CD4-positive, alpha-beta T cell (primary cell): ENCODE results near the gene CHIC2. TPM values are rescaled to one million over a fixed set of nuclear protein-coding genes. Genes with fewer than 3 reads are reported as not detected.

Experiments
- ATAC-seq: fragments of 200-7000 bp; cut with Tn5 transposase; one replicate; pipeline ENCODE4 v1.10.0; 2022; ENCODE audit warnings: mild to moderate bottlenecking; ENCODE audit not compliant: poor library complexity
- CTCF ChIA-PET: fragments of 350-600 bp; sonication (Branson Sonifier 250); formaldehyde crosslinking; loops from one replicate; lab custom pipeline; 2021; ENCODE audit warnings: antibody characterized with exemption, inconsistent platforms; lab: Charles Lee
- POLR2A ChIA-PET: fragments of 350-600 bp; sonication (Branson Sonifier 250); formaldehyde crosslinking; loops from one replicate; lab custom pipeline; 2021; ENCODE audit warnings: antibody characterized with exemption, inconsistent platforms; lab: Charles Lee
- DNase-seq, 14 experiments: peaks; one replicate each; pipeline ENCODE4 v3.0.0-alpha.2; 2013 to 2020; ENCODE audit warnings: mixed read lengths in 2 of 14
- H3K27ac ChIP-seq, 2 donors: one replicate each; pipeline versions ENCODE4 v1.5.1 to v1.7.0; 2013; ENCODE audit warnings: low read length in 2 of 2, low read depth in 1 of 2, mild to moderate bottlenecking in 1 of 2
- H3K27me3 ChIP-seq, 2 experiments: 1 replicate in 1 of 2; 2 replicates in 1 of 2; pipeline versions ENCODE4 v1.6.1 to v1.7.0; 2013; ENCODE audit warnings: low read length in 2 of 2, control low read depth in 1 of 2, mild to moderate bottlenecking in 1 of 2, moderate library complexity in 1 of 2; ENCODE audit not compliant: insufficient read depth in 2 of 2, control insufficient read depth in 1 of 2
- H3K36me3 ChIP-seq: one replicate; pipeline ENCODE4 v1.6.1; 2013; ENCODE audit warnings: low read length, control low read depth; ENCODE audit not compliant: insufficient read depth
- H3K4me1 ChIP-seq: one replicate; pipeline ENCODE4 v1.6.1; 2013; ENCODE audit warnings: low read length, control low read depth; ENCODE audit not compliant: insufficient read depth
- H3K4me3 ChIP-seq: one replicate; pipeline ENCODE4 v1.5.1; 2013; ENCODE audit warnings: mild to moderate bottlenecking, low read length, moderate library complexity
- H3K9me3 ChIP-seq, 2 experiments: 1 replicate in 1 of 2; 2 replicates in 1 of 2; pipeline versions ENCODE4 v1.6.1 to v1.7.0; 2013; ENCODE audit warnings: low read length in 2 of 2, mild to moderate bottlenecking in 2 of 2, control low read depth in 1 of 2, moderate library complexity in 1 of 2; ENCODE audit not compliant: control insufficient read depth in 1 of 2, insufficient read depth in 1 of 2
- H3K27ac Mint-ChIP-seq: one replicate; pipeline ENCODE4 v1.8.0; 2020; ENCODE audit warnings: mixed read lengths
- H3K27me3 Mint-ChIP-seq: one replicate; pipeline ENCODE4 v1.8.0; 2021; ENCODE audit warnings: mixed read lengths
- H3K36me3 Mint-ChIP-seq: one replicate; pipeline ENCODE4 v1.8.0; 2021; ENCODE audit warnings: low read depth, mixed read lengths
- H3K4me1 Mint-ChIP-seq: one replicate; pipeline ENCODE4 v1.8.0; 2021; ENCODE audit warnings: low read depth, mixed read lengths
- H3K4me3 Mint-ChIP-seq: one replicate; pipeline ENCODE4 v1.8.0; 2020; ENCODE audit warnings: mild to moderate bottlenecking, mixed read lengths
- H3K9me3 Mint-ChIP-seq: one replicate; pipeline ENCODE4 v1.8.0; 2020; ENCODE audit warnings: mixed read lengths
- intact Hi-C, 2 experiments: fragments of 100-400 bp; cut with DNase I in 1 of 2; cut with micrococcal nuclease in 1 of 2; formaldehyde crosslinking; loops; one replicate each; pipeline versions ENCODE4 v1.15.1 to v1.9.0; 2023 to 2025; cut with DNase I, micrococcal nuclease
- total RNA-seq, 174 experiments: library from RNA in 2 of 174; stranded (reverse) in 2 of 174; gene quantifications; one replicate each; pipeline ENCODE4 v1.2.3 and lab custom pipeline; 2021 to 2026
- TF ChIP-seq, protein P1 (sequence below): fragments of 200-600 bp; IDR thresholded peaks from one replicate; pipeline ENCODE4 v1.8.0; 2022; ENCODE audit warnings: antibody characterized with exemption, mild to moderate bottlenecking

CHIC2 gene
- total RNA-seq, 2 experiments from 2014 or later, result 53.8 to 59.2 TPM

GRCh38 chr4:54103190-54103574 is 38.8 kb upstream of the CHIC2 start:
- no peaks in the 10 kb centered on the region for H3K36me3 Mint-ChIP-seq
- ChIA-PET CTCF (no interaction called here), POLR2A (no interaction called here)
- H3K9me3 Mint-ChIP-seq, result no peaks in the 10 kb centered on the region
- peaks cover 94% of the 10 kb centered on the region for H3K27me3 Mint-ChIP-seq
- Histone ChIP-seq H3K27me3 (peaks cover 78 to 96% of the 10 kb centered on the region in 2 experiments), H3K27ac (no peak overlapping the region), H3K4me1 (peaks cover 45% of the 10 kb centered on the region), H3K36me3 (no peaks in the 10 kb centered on the region), H3K4me3 (no peak overlapping the region), H3K9me3 (peaks cover 0 to 32% of the 10 kb centered on the region in 2 experiments)
- TF ChIP-seq, protein P1, sequence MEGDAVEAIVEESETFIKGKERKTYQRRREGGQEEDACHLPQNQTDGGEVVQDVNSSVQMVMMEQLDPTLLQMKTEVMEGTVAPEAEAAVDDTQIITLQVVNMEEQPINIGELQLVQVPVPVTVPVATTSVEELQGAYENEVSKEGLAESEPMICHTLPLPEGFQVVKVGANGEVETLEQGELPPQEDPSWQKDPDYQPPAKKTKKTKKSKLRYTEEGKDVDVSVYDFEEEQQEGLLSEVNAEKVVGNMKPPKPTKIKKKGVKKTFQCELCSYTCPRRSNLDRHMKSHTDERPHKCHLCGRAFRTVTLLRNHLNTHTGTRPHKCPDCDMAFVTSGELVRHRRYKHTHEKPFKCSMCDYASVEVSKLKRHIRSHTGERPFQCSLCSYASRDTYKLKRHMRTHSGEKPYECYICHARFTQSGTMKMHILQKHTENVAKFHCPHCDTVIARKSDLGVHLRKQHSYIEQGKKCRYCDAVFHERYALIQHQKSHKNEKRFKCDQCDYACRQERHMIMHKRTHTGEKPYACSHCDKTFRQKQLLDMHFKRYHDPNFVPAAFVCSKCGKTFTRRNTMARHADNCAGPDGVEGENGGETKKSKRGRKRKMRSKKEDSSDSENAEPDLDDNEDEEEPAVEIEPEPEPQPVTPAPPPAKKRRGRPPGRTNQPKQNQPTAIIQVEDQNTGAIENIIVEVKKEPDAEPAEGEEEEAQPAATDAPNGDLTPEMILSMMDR, result no peak
- no peak overlapping the region for H3K4me3 Mint-ChIP-seq
- DNase-seq (no peak), ATAC-seq (no peak)
- H3K4me1 Mint-ChIP-seq, result peaks cover 59% of the 10 kb centered on the region
- intact Hi-C loops, result no loop called here
- H3K27ac Mint-ChIP-seq, result no peak overlapping the region

DNA sequence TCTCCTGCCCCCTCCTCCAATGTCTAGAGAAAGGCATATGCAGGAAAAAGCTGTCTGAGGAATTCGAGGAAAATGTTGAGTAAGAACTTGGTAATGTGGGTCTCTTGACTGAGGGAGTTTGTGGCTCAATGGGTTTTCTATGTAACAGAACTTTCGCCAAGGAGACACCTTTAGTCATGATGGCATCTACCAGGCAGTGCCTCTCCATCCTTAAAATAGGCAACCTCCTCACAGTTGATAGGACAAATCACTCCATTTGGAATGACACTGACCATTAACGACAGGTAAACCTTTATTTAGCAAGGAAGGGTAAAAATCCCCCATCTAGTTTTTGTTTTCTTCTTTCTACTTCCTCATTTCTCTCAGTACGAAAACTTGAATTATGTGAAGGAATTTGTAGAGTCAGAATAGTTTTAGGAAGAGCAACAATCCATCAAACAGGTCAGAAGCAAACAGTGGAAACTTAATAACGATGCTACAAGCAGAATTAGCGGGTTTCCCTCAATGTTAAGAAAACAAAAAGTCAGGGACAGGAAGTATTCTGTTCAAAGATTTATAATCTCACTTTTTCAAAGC is 38.2 kb upstream of the CHIC2 start:
- POLR2A ChIA-PET, result no interaction called here
- Histone ChIP-seq H3K4me1 (peaks cover 42% of the 10 kb centered on the region), H3K27ac (no peak overlapping the region), H3K9me3 (peaks cover 0 to 32% of the 10 kb centered on the region in 2 experiments), H3K27me3 (peaks cover 78 to 96% of the 10 kb centered on the region in 2 experiments), H3K36me3 (no peaks in the 10 kb centered on the region), H3K4me3 (no peak overlapping the region)
- TF ChIP-seq, protein P1, result no peak
- Mint-ChIP-seq H3K27me3 (peaks cover 95% of the 10 kb centered on the region), H3K4me1 (peaks cover 60% of the 10 kb centered on the region), H3K4me3 (no peak overlapping the region), H3K27ac (no peak overlapping the region), H3K36me3 (no peaks in the 10 kb centered on the region), H3K9me3 (no peaks in the 10 kb centered on the region)
- CTCF ChIA-PET, result no interaction called here
- ATAC-seq (no peak), DNase-seq (no peak)
- intact Hi-C loops, result no loop called here

DNA sequence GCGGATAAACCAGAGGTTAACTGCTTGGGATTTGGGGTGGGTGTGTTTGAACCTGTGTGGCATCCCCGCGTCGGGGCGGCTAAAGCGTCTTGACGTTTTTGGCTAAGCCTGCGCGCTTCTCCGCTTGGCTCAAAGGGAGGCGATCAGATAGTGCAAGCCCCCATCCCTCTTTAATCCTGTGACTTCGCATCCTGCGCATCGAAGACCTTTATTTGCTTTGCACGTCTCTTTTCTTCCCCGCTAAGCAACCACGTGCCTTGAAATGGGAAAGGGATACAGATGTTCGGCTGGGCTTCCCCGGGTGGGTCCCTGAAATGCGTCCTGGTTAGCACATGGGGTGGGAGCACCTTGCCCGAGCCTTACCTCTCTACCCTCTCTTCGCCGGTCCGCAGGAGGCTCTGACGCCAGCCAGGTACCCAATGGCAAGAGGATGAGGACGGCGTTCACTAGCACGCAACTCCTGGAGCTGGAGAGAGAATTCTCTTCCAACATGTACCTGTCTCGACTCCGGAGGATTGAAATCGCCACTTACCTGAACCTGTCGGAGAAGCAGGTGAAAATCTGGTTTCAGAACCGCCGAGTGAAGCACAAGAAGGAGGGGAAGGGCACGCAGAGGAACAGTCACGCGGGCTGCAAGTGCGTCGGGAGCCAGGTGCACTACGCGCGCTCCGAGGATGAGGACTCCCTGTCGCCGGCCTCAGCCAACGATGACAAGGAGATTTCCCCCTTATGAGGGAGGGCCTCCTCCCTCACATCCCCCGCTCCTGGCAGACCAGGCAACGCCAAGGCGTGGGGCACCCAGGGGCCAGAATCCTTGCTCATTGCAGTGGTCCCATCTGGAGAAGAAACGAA is 37.0 kb upstream of the CHIC2 start:
- H3K36me3 Mint-ChIP-seq, result no peaks in the 10 kb centered on the region
- H3K27me3 ChIP-seq, result peaks cover 83 to 96% of the 10 kb centered on the region in 2 experiments
- peaks cover 54% of the 10 kb centered on the region for H3K4me1 Mint-ChIP-seq
- H3K36me3 ChIP-seq, result no peaks in the 10 kb centered on the region
- TF ChIP-seq, protein P1, result no peak
- H3K9me3 Mint-ChIP-seq, result no peaks in the 10 kb centered on the region
- H3K27me3 Mint-ChIP-seq, result peaks cover 95% of the 10 kb centered on the region
- no peak overlapping the region for H3K27ac ChIP-seq
- ATAC-seq (peak; percentile 10), DNase-seq (peak in 2 of 14 experiments; percentile 23 to 25)
- POLR2A ChIA-PET, result no interaction called here
- CTCF ChIA-PET, result no interaction called here
- H3K4me3 ChIP-seq, result peak overlapping the region; percentile 14
- H3K9me3 ChIP-seq, result peaks cover 0 to 30% of the 10 kb centered on the region in 2 experiments
- H3K4me3 Mint-ChIP-seq, result peak overlapping the region; percentile 46
- H3K27ac Mint-ChIP-seq, result no peak overlapping the region
- intact Hi-C loops, result no loop called here
- H3K4me1 ChIP-seq, result peaks cover 42% of the 10 kb centered on the region
